ENCODE results near the gene SEC14L5. TPM values are rescaled to one million over a fixed set of nuclear protein-coding genes. Genes with fewer than 3 reads are reported as not detected.

SEC14L5 gene
- total and polyA plus RNA-seq, 2 experiments from 2014 or later: 1.0 to 3.5 TPM

DNA sequence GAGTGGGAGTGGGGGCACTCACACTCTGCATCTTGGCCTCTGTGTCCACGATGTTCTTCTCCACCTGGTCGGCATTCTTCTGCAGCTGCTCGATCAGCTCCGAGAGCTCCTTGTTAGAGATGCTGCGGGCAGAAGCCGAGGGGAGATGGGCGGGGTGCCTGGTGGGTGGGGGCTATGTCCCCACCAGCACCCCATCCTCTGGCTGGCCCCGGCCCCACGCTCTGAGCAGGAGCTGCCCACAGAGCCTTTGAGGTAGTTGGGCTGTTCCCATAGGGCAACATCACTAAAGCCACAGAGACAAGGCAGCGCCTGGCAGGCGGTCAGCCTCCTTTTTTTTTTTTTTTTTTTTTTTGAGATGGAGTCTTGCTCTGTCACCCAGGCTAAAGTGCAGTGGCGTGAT is 47.3 kb upstream of the SEC14L5 start:
- Histone ChIP-seq H2AFZ (no peak overlapping the region), H4K20me1 (ENCODE audit: insufficient read depth, poor library complexity, severe bottlenecking) (no peaks in the 10 kb centered on the region), H3K79me2 (peaks cover 14% of the 10 kb centered on the region), H3K4me1 (ENCODE audit: insufficient read depth) (peaks cover 3% of the 10 kb centered on the region), H3K9me2 (replicated peaks; ENCODE audit: insufficient read depth) (no peaks in the 10 kb centered on the region), H3K4me3 (no peak overlapping the region), H3K9me3 (ENCODE audit: low read depth) (no peaks in the 10 kb centered on the region), H3K27me3 (no peaks in the 10 kb centered on the region), H3K4me2 (no peak overlapping the region), H3K27ac (no peak overlapping the region), H3K36me3 (replicated peaks; ENCODE audit: insufficient read depth, low read depth) (no peaks in the 10 kb centered on the region)
- TF ChIP-seq, protein P1, sequence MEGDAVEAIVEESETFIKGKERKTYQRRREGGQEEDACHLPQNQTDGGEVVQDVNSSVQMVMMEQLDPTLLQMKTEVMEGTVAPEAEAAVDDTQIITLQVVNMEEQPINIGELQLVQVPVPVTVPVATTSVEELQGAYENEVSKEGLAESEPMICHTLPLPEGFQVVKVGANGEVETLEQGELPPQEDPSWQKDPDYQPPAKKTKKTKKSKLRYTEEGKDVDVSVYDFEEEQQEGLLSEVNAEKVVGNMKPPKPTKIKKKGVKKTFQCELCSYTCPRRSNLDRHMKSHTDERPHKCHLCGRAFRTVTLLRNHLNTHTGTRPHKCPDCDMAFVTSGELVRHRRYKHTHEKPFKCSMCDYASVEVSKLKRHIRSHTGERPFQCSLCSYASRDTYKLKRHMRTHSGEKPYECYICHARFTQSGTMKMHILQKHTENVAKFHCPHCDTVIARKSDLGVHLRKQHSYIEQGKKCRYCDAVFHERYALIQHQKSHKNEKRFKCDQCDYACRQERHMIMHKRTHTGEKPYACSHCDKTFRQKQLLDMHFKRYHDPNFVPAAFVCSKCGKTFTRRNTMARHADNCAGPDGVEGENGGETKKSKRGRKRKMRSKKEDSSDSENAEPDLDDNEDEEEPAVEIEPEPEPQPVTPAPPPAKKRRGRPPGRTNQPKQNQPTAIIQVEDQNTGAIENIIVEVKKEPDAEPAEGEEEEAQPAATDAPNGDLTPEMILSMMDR (IDR thresholded peaks at IDR 0.05; ENCODE audit: poor library complexity): no peak
- TF ChIP-seq EZH2 (IDR thresholded peaks at IDR 0.05; ENCODE audit: borderline replicate concordance): no peak
- no peak for TF ChIP-seq EZH2phosphoT487 (IDR thresholded peaks at IDR 0.05; ENCODE audit: low read depth, severe bottlenecking, unreplicated experiment)
- no peak for DNase-seq (ENCODE audit: low spot score)
- 93% methylated on average over 10 of the region's 12 CpGs for WGBS (ENCODE audit: low lambda C conversion rate, missing lambda C conversion rate)

GRCh38 chr16:4911970-4912386 is 46.2 kb upstream of the SEC14L5 start:
- 75% methylated on average over 6 of the region's 6 CpGs for WGBS (ENCODE audit: low lambda C conversion rate, missing lambda C conversion rate)

DNA sequence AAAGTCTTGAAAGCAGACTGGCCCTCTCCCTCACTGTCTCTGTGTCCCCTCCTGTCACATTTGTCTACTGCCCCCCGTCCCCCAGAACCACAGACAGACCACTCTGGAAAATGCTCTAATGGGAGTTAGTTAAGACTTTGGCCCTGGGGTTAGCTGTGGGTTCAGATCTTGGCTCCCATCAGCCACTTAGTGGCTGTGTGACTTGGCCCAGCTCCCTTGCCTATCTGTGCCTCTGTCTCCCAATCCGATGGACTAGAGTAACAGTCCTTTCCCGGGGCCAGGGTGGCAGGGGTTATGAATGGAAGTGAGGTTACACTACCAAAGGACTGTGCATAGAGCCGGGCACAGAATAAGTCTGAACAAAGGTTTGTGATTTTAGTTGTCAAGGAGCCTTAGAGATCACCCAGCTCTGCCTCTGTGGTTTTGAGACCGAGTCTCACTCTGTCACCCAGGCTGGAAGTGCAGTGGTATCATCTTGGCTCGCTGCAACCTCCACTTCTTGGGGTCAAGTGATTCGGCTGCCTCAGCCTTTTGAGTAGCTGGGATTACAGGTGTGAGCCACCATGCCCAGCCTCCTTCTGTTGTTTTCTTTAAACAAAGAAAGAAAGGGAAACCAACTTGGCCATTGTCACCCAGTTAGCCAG is 44.9 kb upstream of the SEC14L5 start:
- no peak for DNase-seq (ENCODE audit: low spot score)
- Histone ChIP-seq H3K4me3 (no peak overlapping the region), H3K4me1 (ENCODE audit: insufficient read depth) (peaks cover 16% of the 10 kb centered on the region), H3K4me2 (no peak overlapping the region), H2AFZ (no peak overlapping the region), H3K9me3 (ENCODE audit: low read depth) (no peaks in the 10 kb centered on the region), H4K20me1 (ENCODE audit: insufficient read depth, poor library complexity, severe bottlenecking) (no peaks in the 10 kb centered on the region), H3K79me2 (peaks cover 27% of the 10 kb centered on the region), H3K27me3 (no peaks in the 10 kb centered on the region), H3K9me2 (replicated peaks; ENCODE audit: insufficient read depth) (no peaks in the 10 kb centered on the region), H3K27ac (no peak overlapping the region), H3K36me3 (replicated peaks; ENCODE audit: insufficient read depth, low read depth) (no peaks in the 10 kb centered on the region)
- TF ChIP-seq, protein P1 (IDR thresholded peaks at IDR 0.05; ENCODE audit: poor library complexity): no peak
- TF ChIP-seq EZH2phosphoT487 (IDR thresholded peaks at IDR 0.05; ENCODE audit: low read depth, severe bottlenecking, unreplicated experiment): no peak
- TF ChIP-seq EZH2 (IDR thresholded peaks at IDR 0.05; ENCODE audit: borderline replicate concordance): no peak
- 79% methylated on average over 7 of the region's 7 CpGs for WGBS (ENCODE audit: low lambda C conversion rate, missing lambda C conversion rate)

More at GRCh38 chr16:4911970-4912386, 46.2 kb upstream of the SEC14L5 start:
- Histone ChIP-seq H3K9me3 (ENCODE audit: low read depth) (no peaks in the 10 kb centered on the region), H3K4me1 (ENCODE audit: insufficient read depth) (peaks cover 4% of the 10 kb centered on the region), H3K27me3 (no peaks in the 10 kb centered on the region), H3K4me3 (no peak overlapping the region), H3K79me2 (peaks cover 24% of the 10 kb centered on the region), H3K27ac (peak overlapping the region; percentile 63), H3K4me2 (no peak overlapping the region), H2AFZ (no peak overlapping the region), H4K20me1 (ENCODE audit: insufficient read depth, poor library complexity, severe bottlenecking) (no peaks in the 10 kb centered on the region), H3K36me3 (replicated peaks; ENCODE audit: insufficient read depth, low read depth) (no peaks in the 10 kb centered on the region), H3K9me2 (replicated peaks; ENCODE audit: insufficient read depth) (no peaks in the 10 kb centered on the region)
- no peak for DNase-seq (ENCODE audit: low spot score)
- TF ChIP-seq, protein P1 (IDR thresholded peaks at IDR 0.05; ENCODE audit: poor library complexity): no peak
- no peak for TF ChIP-seq EZH2 (IDR thresholded peaks at IDR 0.05; ENCODE audit: borderline replicate concordance)
- no peak for TF ChIP-seq EZH2phosphoT487 (IDR thresholded peaks at IDR 0.05; ENCODE audit: low read depth, severe bottlenecking, unreplicated experiment)
